ENCODE data around the gene STYXL1. TPM values are rescaled to one million over a fixed set of nuclear protein-coding genes. Genes with fewer than 3 reads are reported as not detected.

STYXL1 gene
- total and polyA plus RNA-seq, 2 experiments from 2014 or later: 56.3 to 70.1 TPM

GRCh38 chr7:75962607-75963380 lies 85.0 kb downstream of the STYXL1 start:
- Histone ChIP-seq H3K4me2 (no peak overlapping the region), H3K9me2 (replicated peaks; ENCODE audit: insufficient read depth) (no peaks in the 10 kb centered on the region), H3K9me3 (ENCODE audit: low read depth) (no peaks in the 10 kb centered on the region), H3K27ac (peak overlapping the region; percentile 61), H3K79me2 (peaks cover 25% of the 10 kb centered on the region), H3K4me1 (ENCODE audit: insufficient read depth) (peaks cover 14% of the 10 kb centered on the region), H2AFZ (no peak overlapping the region), H3K4me3 (no peak overlapping the region), H3K36me3 (replicated peaks; ENCODE audit: insufficient read depth, low read depth) (no peaks in the 10 kb centered on the region), H3K27me3 (no peaks in the 10 kb centered on the region), H4K20me1 (ENCODE audit: insufficient read depth, poor library complexity, severe bottlenecking) (no peaks in the 10 kb centered on the region)
- DNase-seq (ENCODE audit: low spot score): peak; percentile 9
- TF ChIP-seq CTCF (IDR thresholded peaks at IDR 0.05; ENCODE audit: poor library complexity): no peak
- no peak for TF ChIP-seq EZH2 (IDR thresholded peaks at IDR 0.05; ENCODE audit: borderline replicate concordance)
- no peak for TF ChIP-seq EZH2phosphoT487 (IDR thresholded peaks at IDR 0.05; ENCODE audit: low read depth, severe bottlenecking, unreplicated experiment)
- WGBS (ENCODE audit: low lambda C conversion rate, missing lambda C conversion rate): 70% methylated on average over 18 of the region's 18 CpGs

GRCh38 chr7:75961218-75961617 lies 86.6 kb downstream of the STYXL1 start:
- TF ChIP-seq EZH2 (IDR thresholded peaks at IDR 0.05; ENCODE audit: borderline replicate concordance) (no peak), CTCF (IDR thresholded peaks at IDR 0.05; ENCODE audit: poor library complexity) (no peak), EZH2phosphoT487 (IDR thresholded peaks at IDR 0.05; ENCODE audit: low read depth, severe bottlenecking, unreplicated experiment) (no peak)
- DNase-seq (ENCODE audit: low spot score): no peak
- H3K9me2 ChIP-seq (replicated peaks; ENCODE audit: insufficient read depth): no peaks in the 10 kb centered on the region
- peaks cover 25% of the 10 kb centered on the region for H3K79me2 ChIP-seq
- no peak overlapping the region for H3K4me3 ChIP-seq
- H3K27me3 ChIP-seq: no peaks in the 10 kb centered on the region
- H4K20me1 ChIP-seq (ENCODE audit: insufficient read depth, poor library complexity, severe bottlenecking): no peaks in the 10 kb centered on the region
- H3K36me3 ChIP-seq (replicated peaks; ENCODE audit: insufficient read depth, low read depth): no peaks in the 10 kb centered on the region
- no peak overlapping the region for H3K27ac ChIP-seq
- H3K4me1 ChIP-seq (ENCODE audit: insufficient read depth): peaks cover 22% of the 10 kb centered on the region
- no peaks in the 10 kb centered on the region for H3K9me3 ChIP-seq (ENCODE audit: low read depth)
- 92% methylated on average over 7 of the region's 7 CpGs for WGBS (ENCODE audit: low lambda C conversion rate, missing lambda C conversion rate)
- H2AFZ ChIP-seq: no peak overlapping the region
- H3K4me2 ChIP-seq: no peak overlapping the region

GRCh38 chr7:75960372-75960771 lies 87.4 kb downstream of the STYXL1 start:
- H3K4me2 ChIP-seq: no peak overlapping the region
- no peak overlapping the region for H3K4me3 ChIP-seq
- over 99% methylated on average over 6 of the region's 6 CpGs for WGBS (ENCODE audit: low lambda C conversion rate, missing lambda C conversion rate)
- H3K79me2 ChIP-seq: peaks cover 25% of the 10 kb centered on the region
- H2AFZ ChIP-seq: no peak overlapping the region
- TF ChIP-seq EZH2phosphoT487 (IDR thresholded peaks at IDR 0.05; ENCODE audit: low read depth, severe bottlenecking, unreplicated experiment) (no peak), CTCF (IDR thresholded peaks at IDR 0.05; ENCODE audit: poor library complexity) (no peak), EZH2 (IDR thresholded peaks at IDR 0.05; ENCODE audit: borderline replicate concordance) (no peak)
- no peak for DNase-seq (ENCODE audit: low spot score)
- no peaks in the 10 kb centered on the region for H3K9me3 ChIP-seq (ENCODE audit: low read depth)
- no peaks in the 10 kb centered on the region for H3K9me2 ChIP-seq (replicated peaks; ENCODE audit: insufficient read depth)
- H3K27me3 ChIP-seq: no peaks in the 10 kb centered on the region
- peaks cover 22% of the 10 kb centered on the region for H3K4me1 ChIP-seq (ENCODE audit: insufficient read depth)
- H3K36me3 ChIP-seq (replicated peaks; ENCODE audit: insufficient read depth, low read depth): no peaks in the 10 kb centered on the region
- no peaks in the 10 kb centered on the region for H4K20me1 ChIP-seq (ENCODE audit: insufficient read depth, poor library complexity, severe bottlenecking)
- H3K27ac ChIP-seq: no peak overlapping the region
